Esophagus muscularis mucosa (tissue), 4 donors: Measurements from ENCODE around the gene UBL3.

Source experiments
- CTCF ChIP-seq, 3 experiments: fragments of 200-600 bp in 2 of 3; fragments of 450-650 bp in 1 of 3; sonication (generic) in 2 of 3; IDR thresholded peaks; one replicate each; pipeline ENCODE4 v1.5.1; 2017 to 2019; ENCODE audit warnings: antibody characterized with exemption in 3 of 3, mild to moderate bottlenecking in 2 of 3, moderate library complexity in 1 of 3
- EP300 ChIP-seq: sonication (generic); formaldehyde crosslinking; IDR thresholded peaks from one replicate; pipeline ENCODE4 v1.6.1; 2017; ENCODE audit warnings: antibody characterized with exemption
- POLR2AphosphoS5 ChIP-seq, 2 donors: sonication (generic); formaldehyde crosslinking; IDR thresholded peaks; one replicate each; pipeline ENCODE4 v1.6.1; 2017; ENCODE audit warnings: antibody characterized with exemption in 2 of 2

- TF ChIP-seq EP300 (no peak), CTCF (IDR thresholded peaks at IDR 0.05) (no peak), POLR2AphosphoS5 (IDR thresholded peaks at IDR 0.05) (no peak)
Measured at GRCh38 chr13:29810898-29811297, 39.5 kb downstream of the UBL3 start.
